ENCODE measurements around the gene CYTH1.
A peak's percentile ranks its signal among the peaks of the same experiment; 100 is the strongest.

Gene CYTH1

GRCh38 chr17:78624324-78625151 lies 157.5 kb downstream of the CYTH1 start (continued):
- TF ChIP-seq ZNF391 (tag by site-specific recombination; IDR thresholded peaks at IDR 0.05; ENCODE audit: borderline replicate concordance, low read depth) = no peak
- TF ChIP-seq ZNF488 (tag by site-specific recombination; IDR thresholded peaks at IDR 0.05) = no peak
- TF ChIP-seq ZNF837 (tag by site-specific recombination; IDR thresholded peaks at IDR 0.05) = no peak
- peak; percentile 98 for TF ChIP-seq KLF1 (tag by site-specific recombination; IDR thresholded peaks at IDR 0.05)
- no peak for TF ChIP-seq ZIC2 (tag by site-specific recombination; IDR thresholded peaks at IDR 0.05)
- TF ChIP-seq ZNF76 (tag by site-specific recombination; IDR thresholded peaks at IDR 0.05; ENCODE audit: borderline replicate concordance, low read depth) = no peak
- TF ChIP-seq ZNF16 (tag by site-specific recombination; IDR thresholded peaks at IDR 0.05; ENCODE audit: low read depth) = no peak
- no peak for TF ChIP-seq ZNF423 (tag by site-specific recombination; IDR thresholded peaks at IDR 0.05)
- TF ChIP-seq ZNF132 (tag by site-specific recombination; IDR thresholded peaks at IDR 0.05; ENCODE audit: borderline replicate concordance) = no peak
- no peak for TF ChIP-seq ZNF18 (tag by site-specific recombination; IDR thresholded peaks at IDR 0.05)
- TF ChIP-seq ZNF354C (tag by site-specific recombination; IDR thresholded peaks at IDR 0.05; ENCODE audit: borderline replicate concordance, low read depth) = no peak
- no peak for TF ChIP-seq SETDB1 (IDR thresholded peaks at IDR 0.05; ENCODE audit: insufficient read length, low read length)
- TF ChIP-seq ZNF792 (tag by site-specific recombination; IDR thresholded peaks at IDR 0.05) = no peak
- no peak for TF ChIP-seq ZNF248 (tag by site-specific recombination; IDR thresholded peaks at IDR 0.05)
- no peak for TF ChIP-seq ZFP69B (tag by site-specific recombination; IDR thresholded peaks at IDR 0.05)
- TF ChIP-seq ZNF121 (tag by site-specific recombination; IDR thresholded peaks at IDR 0.05) = no peak
- TF ChIP-seq ZNF555 (tag by site-specific recombination; conservative IDR thresholded peaks at IDR 0.05) = no peak
- TF ChIP-seq OSR2 (tag by site-specific recombination; IDR thresholded peaks at IDR 0.05) = peak; percentile 76
- TF ChIP-seq CTCF (tag by site-specific recombination; IDR thresholded peaks at IDR 0.05) = no peak
- peak; percentile 99 for TF ChIP-seq KLF17 (tag by site-specific recombination; IDR thresholded peaks at IDR 0.05)
- peak; percentile 60 for TF ChIP-seq ZFHX2 (tag by site-specific recombination; conservative IDR thresholded peaks at IDR 0.05)
- no peak for TF ChIP-seq ZNF571 (tag by site-specific recombination; IDR thresholded peaks at IDR 0.05)
- TF ChIP-seq KLF8 (tag by site-specific recombination; IDR thresholded peaks at IDR 0.05) = no peak
- no peak for TF ChIP-seq ZNF24 (tag by site-specific recombination; IDR thresholded peaks at IDR 0.05)
- TF ChIP-seq EGR2 (tag by site-specific recombination; IDR thresholded peaks at IDR 0.05; ENCODE audit: low read depth) = peak; percentile 39; the same call in 1 of the 2 replicates
- TF ChIP-seq ZNF501 (tag by site-specific recombination; IDR thresholded peaks at IDR 0.05) = no peak
- TF ChIP-seq PRDM4 (tag by site-specific recombination; IDR thresholded peaks at IDR 0.05) = no peak
- TF ChIP-seq ZNF433 (tag by site-specific recombination; IDR thresholded peaks at IDR 0.05; ENCODE audit: low read depth) = no peak
- 0 out of 2 replicates have a peak, but pooled peaks have one; percentile 26 for TF ChIP-seq KLF10 (tag by site-specific recombination; IDR thresholded peaks at IDR 0.05)
- no peak for TF ChIP-seq ZNF280D (tag by site-specific recombination; IDR thresholded peaks at IDR 0.05)

All from HEK293 (cell line).